ENCODE results near the gene DOCK11. TPM values are rescaled to one million over a fixed set of nuclear protein-coding genes. Genes with fewer than 3 reads are reported as not detected.
"Not testable (repeated sequence)": the region's sequence is repeated elsewhere in the genome, so short reads cannot be mapped to it uniquely, and the experiment has no call there.

DOCK11 gene
- polyA plus RNA-seq, 4 donors, result 15.3 to 89.2 (median 26.5) TPM

DNA sequence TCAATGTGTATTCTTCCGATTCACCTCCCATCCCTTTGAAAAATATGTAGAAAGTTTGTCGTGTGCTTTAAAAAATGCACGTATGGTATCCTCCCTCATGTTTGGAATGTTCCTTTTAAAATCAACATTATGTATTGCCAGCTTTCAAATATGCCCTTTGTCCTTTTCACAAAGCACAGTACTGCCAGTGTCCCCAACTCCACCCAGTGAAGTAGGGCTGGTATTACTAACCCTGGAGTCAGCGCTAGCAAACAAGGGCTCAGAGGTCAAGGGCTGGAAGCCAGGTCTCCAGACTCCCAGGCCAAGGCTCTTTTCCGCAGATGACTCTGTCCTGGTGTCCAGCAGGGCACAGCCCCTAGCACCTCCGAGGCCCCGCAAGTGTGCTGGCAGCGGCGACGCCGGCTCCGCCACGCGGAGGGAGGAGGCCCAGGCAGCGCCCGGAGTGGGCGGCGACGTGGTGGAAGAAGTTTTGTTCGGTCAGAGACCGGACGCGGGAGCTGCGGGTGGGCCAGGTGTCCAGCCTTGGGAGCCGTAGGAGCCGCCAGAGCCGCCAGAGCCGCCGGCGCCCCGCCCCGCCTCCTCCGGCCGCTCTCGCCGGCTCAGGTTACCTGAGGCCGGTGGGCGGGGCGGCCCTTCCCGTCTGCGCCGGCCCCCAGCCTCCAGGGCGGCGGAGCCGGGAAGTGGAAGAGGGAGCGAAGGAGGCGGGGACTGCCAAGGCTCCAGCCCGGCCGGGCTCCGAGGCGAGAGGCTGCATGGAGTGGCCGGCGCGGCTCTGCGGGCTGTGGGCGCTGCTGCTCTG is 231.5 kb downstream of the DOCK11 start, which contains the start of gene IL13RA1:
TSS of gene IL13RA1 (plus strand) at position 720 of the 799 bp plus-strand sequence. CDS start at position 753, 33 bp downstream.
- DNase-seq (ENCODE audit: low read depth in 4 of 4, low spot score in 3 of 4), result peak in 2 of 4 donors; percentile 65 to 70

DNA sequence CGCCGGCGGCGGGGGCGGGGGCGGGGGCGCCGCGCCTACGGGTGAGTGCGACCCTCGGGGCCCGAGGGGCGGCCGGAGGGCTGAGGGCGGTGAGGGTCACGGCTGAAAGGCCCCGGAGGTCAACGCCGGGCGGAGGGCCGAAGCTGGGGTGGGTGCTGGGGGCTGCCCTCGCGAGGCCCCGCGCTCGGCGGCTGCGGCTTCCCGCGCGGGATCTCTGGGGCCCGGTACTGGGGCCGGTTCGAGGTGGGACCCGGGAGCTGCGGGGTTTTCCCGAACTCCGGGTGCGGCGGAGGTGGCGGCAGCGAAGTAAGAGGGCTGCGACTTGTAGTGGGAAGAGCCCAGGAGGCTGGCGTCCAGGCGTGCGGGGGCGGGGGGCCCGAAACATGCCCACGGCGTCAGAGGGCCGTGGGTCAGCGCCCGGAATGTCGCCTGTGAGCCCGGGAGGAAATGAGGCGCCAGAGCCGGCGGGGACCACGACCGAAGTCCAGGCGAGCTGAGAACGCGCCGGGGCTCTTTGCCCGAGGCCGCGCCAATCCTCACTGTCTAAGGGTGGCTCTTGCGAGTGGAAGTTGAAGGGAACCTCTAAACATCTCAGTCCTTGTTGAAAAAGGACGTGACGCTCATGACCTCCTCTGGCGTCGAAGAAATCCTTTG is 232.2 kb downstream of the DOCK11 start:
- no peak for DNase-seq (ENCODE audit: low read depth in 4 of 4, low spot score in 3 of 4)

DNA sequence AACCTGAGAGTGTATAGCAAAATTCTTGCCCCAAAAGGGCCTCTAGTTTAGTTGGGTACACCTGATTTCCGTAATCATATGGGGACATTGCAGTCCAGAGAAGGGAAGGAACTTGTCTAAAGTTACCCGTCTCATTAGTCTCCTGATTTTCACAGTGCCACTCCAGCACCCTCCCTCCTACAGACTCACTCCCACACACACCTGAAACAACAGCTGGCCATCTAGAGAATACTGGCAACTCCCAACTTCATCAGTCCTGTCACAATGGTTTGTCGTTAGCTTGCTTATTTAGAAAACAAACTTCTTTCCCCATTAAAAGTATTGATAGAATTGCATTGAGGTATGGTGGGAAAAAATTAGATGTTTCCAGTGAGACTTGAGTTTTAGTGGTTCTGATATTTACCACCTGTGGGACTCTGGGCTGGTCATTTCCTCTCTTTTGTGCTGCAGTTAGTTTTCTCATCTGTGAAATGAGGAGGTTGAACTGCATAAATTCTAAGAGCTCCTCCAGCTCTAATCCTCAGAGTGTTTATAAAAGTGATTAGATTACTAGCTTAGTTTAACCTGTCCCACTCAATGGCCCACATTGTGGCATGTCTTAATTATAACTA is 233.5 kb downstream of the DOCK11 start:
- peak in 1 of 4 donors; percentile 33 for DNase-seq (ENCODE audit: low read depth in 4 of 4, low spot score in 3 of 4)

DNA sequence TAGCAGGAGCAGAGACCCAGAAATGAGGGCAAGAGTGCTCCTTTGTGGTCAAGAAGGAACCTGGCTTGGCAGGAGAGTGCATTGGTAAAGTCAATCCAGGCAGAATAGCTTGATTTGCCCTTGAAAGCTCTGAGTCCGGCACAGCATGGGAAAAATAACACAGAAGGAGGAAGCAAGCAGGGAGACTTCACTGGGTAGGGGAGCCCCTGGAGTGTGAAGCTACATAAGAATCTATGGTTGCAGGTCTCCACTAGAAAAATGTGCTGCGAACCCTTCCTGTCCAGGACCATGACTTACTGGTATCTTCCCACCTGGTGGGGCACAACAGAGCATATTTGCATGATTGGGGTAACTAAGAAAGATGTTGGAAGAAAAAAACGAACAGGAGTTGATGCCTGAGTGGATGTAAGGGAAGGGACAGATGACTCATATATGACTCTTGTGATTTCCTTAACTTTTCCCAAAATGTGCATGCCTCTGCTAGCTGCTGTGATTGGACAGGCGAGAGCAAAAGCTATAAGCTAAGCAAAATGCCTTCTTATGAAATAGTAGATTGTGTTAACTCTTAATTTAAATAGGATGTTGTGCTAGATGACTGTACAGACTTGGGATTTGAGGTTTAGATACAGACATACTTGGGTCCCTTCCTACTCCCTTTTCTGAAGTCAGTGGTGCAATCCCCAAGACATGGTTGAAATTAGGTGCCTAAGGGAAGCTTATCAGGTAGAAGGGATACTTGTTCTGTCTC is 235.1 kb downstream of the DOCK11 start:
- DNase-seq (ENCODE audit: low read depth in 4 of 4, low spot score in 3 of 4), result no peak

DNA sequence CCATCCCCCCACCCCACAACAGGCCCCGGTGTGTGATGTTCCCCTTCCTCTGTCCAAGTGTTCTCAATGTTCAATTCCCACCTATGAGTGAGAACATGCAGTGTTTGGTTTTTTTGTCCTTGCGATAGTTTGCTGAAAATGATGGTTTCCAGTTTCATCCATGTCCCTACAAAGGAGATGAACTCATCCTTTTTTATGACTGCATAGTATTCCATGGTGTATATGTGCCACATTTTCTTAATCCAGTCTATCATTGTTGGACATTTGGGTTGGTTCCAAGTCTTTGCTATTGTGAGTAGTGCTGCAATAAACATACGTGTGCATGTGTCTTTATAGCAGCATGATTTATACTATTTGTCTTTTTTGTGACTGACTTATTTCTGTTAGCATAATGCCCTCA is 236.9 kb downstream of the DOCK11 start:
- not testable (repeated sequence) for DNase-seq (ENCODE audit: low read depth in 4 of 4, low spot score in 3 of 4)

DNA sequence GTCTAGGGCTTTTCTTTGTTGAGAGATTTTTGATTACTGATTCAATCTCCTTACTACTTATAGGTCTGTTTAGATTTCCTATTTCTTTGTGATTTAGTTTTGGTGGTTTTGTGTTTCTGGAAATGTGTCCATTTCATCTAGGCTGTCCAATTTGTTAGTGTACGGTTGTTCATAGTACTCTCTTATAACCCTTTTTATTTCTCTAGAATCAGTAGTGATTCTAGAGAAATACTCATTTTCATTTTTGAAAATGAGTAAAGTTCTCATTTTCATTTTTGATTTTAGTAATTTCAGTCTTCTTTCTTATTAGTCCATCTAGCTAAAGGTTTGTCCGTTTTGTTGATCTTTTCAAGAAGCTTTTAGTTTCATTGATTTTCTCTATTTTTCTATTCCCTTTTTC is 239.3 kb downstream of the DOCK11 start:
- DNase-seq (ENCODE audit: low read depth in 4 of 4, low spot score in 3 of 4), result no peak

Other genes starting within 250 kb of the DOCK11 start
- gene WDR44, start 149.7 kb upstream of the DOCK11 start, polyA plus RNA-seq (ENCODE audit: insufficient read length in 4 of 4), result 10 to 100 TPM; 10.7 to 14.8 (median 13.2) TPM
- 10 to 100 TPM; 49.0 to 75.5 (median 67.2) TPM for gene IL13RA1, start 231.8 kb downstream of the DOCK11 start, polyA plus RNA-seq (ENCODE audit: insufficient read length in 4 of 4)

All from left renal pelvis (tissue), 4 donors.